Keratinocyte (primary cell): ENCODE measurements around the gene CNPY2. TPM values are rescaled to one million over a fixed set of nuclear protein-coding genes. Genes with fewer than 3 reads are reported as not detected.

ENCODE experiments used
- DNase-seq: peaks from one replicate; pipeline ENCODE4 v3.0.0-alpha.2; 2011; ENCODE audit warnings: low read depth, missing footprints, low spot score
- FAIRE-seq: peaks from 2 replicates; lab custom pipeline; 2011; peaks lifted over from hg19 to GRCh38; lab: Jason Lieb, UNC
- H2AFZ ChIP-seq: 2 replicates; pipeline ENCODE4 v1.6.0; 2012; ENCODE audit warnings: low read length, control low read depth, inconsistent platforms; ENCODE audit not compliant: control insufficient read depth
- H3K27ac ChIP-seq: 2 replicates; pipeline ENCODE4 v1.5.1; 2011; ENCODE audit warnings: low read length; ENCODE audit not compliant: control insufficient read depth, insufficient read depth
- H3K27me3 ChIP-seq: 3 replicates; pipeline ENCODE4 v1.6.0; 2011; ENCODE audit warnings: low read length; ENCODE audit not compliant: control insufficient read depth, insufficient read depth; ENCODE audit errors: extremely low read depth
- H3K36me3 ChIP-seq, 2 experiments: 2 replicates in 1 of 2; 3 replicates in 1 of 2; pipeline ENCODE4 v1.5.1; 2011; ENCODE audit warnings: low read length in 2 of 2, mild to moderate bottlenecking in 1 of 2; ENCODE audit not compliant: control insufficient read depth in 2 of 2, insufficient read depth in 2 of 2; ENCODE audit errors: extremely low read depth in 1 of 2
- H3K4me1 ChIP-seq: 3 replicates; pipeline ENCODE4 v1.5.1; 2011; ENCODE audit warnings: low read length; ENCODE audit not compliant: control insufficient read depth, insufficient read depth; ENCODE audit errors: extremely low read depth
- H3K4me2 ChIP-seq: 3 replicates; pipeline ENCODE4 v1.6.0; 2011; ENCODE audit warnings: low read depth, low read length; ENCODE audit not compliant: control insufficient read depth, insufficient read depth; ENCODE audit errors: extremely low read depth
- H3K4me3 ChIP-seq, 3 experiments: fragments of 200-600 bp in 1 of 3; sonication (generic) in 1 of 3; 2 replicates in 2 of 3; 3 replicates in 1 of 3; pipeline ENCODE4 v1.5.1; 2011 to 2016; ENCODE audit warnings: low read length in 3 of 3, mild to moderate bottlenecking in 3 of 3, control low read depth in 2 of 3, inconsistent platforms in 1 of 3, low read depth in 1 of 3, mixed read lengths in 1 of 3, mixed run types in 1 of 3, moderate library complexity in 1 of 3; ENCODE audit not compliant: control insufficient read depth in 2 of 3, insufficient read depth in 2 of 3; ENCODE audit errors: extremely low read depth in 1 of 3
- H3K79me2 ChIP-seq: 2 replicates; pipeline ENCODE4 v1.6.0; 2012; ENCODE audit warnings: low read length; ENCODE audit not compliant: control insufficient read depth, insufficient read depth
- H3K9ac ChIP-seq: 3 replicates; pipeline ENCODE4 v1.6.0; 2011; ENCODE audit warnings: low read length; ENCODE audit not compliant: control insufficient read depth, insufficient read depth; ENCODE audit errors: extremely low read depth
- H3K9me1 ChIP-seq: 3 replicates; pipeline ENCODE4 v1.6.0; 2011; ENCODE audit warnings: low read length; ENCODE audit not compliant: control insufficient read depth, insufficient read depth; ENCODE audit errors: extremely low read depth
- H3K9me3 ChIP-seq: 2 replicates; pipeline ENCODE4 v1.5.1; 2012; ENCODE audit warnings: low read depth, low read length; ENCODE audit not compliant: control insufficient read depth
- H4K20me1 ChIP-seq: 3 replicates; pipeline ENCODE4 v1.6.0; 2011; ENCODE audit warnings: low read length; ENCODE audit not compliant: control insufficient read depth, insufficient read depth; ENCODE audit errors: extremely low read depth
- EZH2 ChIP-seq: IDR thresholded peaks from one replicate; pipeline ENCODE4 v1.6.1; 2012; ENCODE audit warnings: inconsistent platforms, mild to moderate bottlenecking, low read length, moderate library complexity
- dilution Hi-C: fragments of 300-500 bp; cut with MboI; formaldehyde crosslinking; loops from one replicate; pipeline ENCODE4 v1.7.0; 2020; ENCODE audit warnings: low sequenced_read_pairs; ENCODE audit not compliant: extremely low pct_ligation_motif_present
- polyA plus RNA-seq, 5 experiments: library from polyadenylated mRNA; depleted of rRNA in 3 of 5; stranded (reverse) in 3 of 5; stranded (forward) in 1 of 5; unstranded in 1 of 5; fragments of >200 nt; gene quantifications; 1 replicate in 1 of 5; 2 replicates in 3 of 5; 3 replicates in 1 of 5; pipeline versions ENCODE4 v1.2.1 to v1.2.3, GENCODE V29; 2011 to 2012; ENCODE audit warnings: missing spikeins in 2 of 5, low read depth in 1 of 5, low replicate concordance in 1 of 5
- TF ChIP-seq, protein P1 (sequence below), 3 experiments: IDR thresholded peaks in 1 of 3; conservative IDR thresholded peaks in 1 of 3; optimal IDR thresholded peaks in 1 of 3; 2 replicates in 2 of 3; 3 replicates in 1 of 3; pipeline versions ENCODE3 to v1.5.1; 2011; ENCODE audit warnings: low read length in 3 of 3, mild to moderate bottlenecking in 3 of 3, moderate library complexity in 2 of 3, control low read depth in 1 of 3, inconsistent platforms in 1 of 3; ENCODE audit not compliant: insufficient read depth in 2 of 3; ENCODE audit errors: extremely low read depth in 1 of 3

CNPY2 gene
- polyA plus RNA-seq, 1 donor (not counting 4 experiments of a cell fraction or from before 2014, with no cell fraction given) = 162 TPM

GRCh38 chr12:56299308-56299852 lies 16.4 kb downstream of the CNPY2 start:
- peak; percentile 5 for FAIRE-seq
- H3K4me2 ChIP-seq = peak overlapping the region; percentile 96
- peaks cover 52% of the 10 kb centered on the region for H3K79me2 ChIP-seq
- no peaks in the 10 kb centered on the region for H3K9me1 ChIP-seq
- no peak for DNase-seq
- peaks cover 6 to 11% of the 10 kb centered on the region in 2 experiments for H3K36me3 ChIP-seq
- peaks cover 21% of the 10 kb centered on the region for H3K4me1 ChIP-seq
- H3K9ac ChIP-seq = peak overlapping the region; percentile 96
- no peaks in the 10 kb centered on the region for H3K9me3 ChIP-seq
- no peaks in the 10 kb centered on the region for H4K20me1 ChIP-seq
- H3K27me3 ChIP-seq = no peaks in the 10 kb centered on the region
- peak overlapping the region; percentile 81 to 99 (median 91) for H3K4me3 ChIP-seq
- peak overlapping the region; percentile 85 for H3K27ac ChIP-seq
- H2AFZ ChIP-seq = peak overlapping the region; percentile 65
- TF ChIP-seq EZH2 = no peak
- TF ChIP-seq, protein P1, sequence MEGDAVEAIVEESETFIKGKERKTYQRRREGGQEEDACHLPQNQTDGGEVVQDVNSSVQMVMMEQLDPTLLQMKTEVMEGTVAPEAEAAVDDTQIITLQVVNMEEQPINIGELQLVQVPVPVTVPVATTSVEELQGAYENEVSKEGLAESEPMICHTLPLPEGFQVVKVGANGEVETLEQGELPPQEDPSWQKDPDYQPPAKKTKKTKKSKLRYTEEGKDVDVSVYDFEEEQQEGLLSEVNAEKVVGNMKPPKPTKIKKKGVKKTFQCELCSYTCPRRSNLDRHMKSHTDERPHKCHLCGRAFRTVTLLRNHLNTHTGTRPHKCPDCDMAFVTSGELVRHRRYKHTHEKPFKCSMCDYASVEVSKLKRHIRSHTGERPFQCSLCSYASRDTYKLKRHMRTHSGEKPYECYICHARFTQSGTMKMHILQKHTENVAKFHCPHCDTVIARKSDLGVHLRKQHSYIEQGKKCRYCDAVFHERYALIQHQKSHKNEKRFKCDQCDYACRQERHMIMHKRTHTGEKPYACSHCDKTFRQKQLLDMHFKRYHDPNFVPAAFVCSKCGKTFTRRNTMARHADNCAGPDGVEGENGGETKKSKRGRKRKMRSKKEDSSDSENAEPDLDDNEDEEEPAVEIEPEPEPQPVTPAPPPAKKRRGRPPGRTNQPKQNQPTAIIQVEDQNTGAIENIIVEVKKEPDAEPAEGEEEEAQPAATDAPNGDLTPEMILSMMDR (optimal IDR thresholded peaks at IDR 0.05 in 1 of 3, IDR thresholded peaks at IDR 0.05 in 1 of 3, conservative IDR thresholded peaks at IDR 0.05 in 1 of 3; ENCODE audit: extremely low read depth in 1 of 3, insufficient read depth in 2 of 3, low read length in 3 of 3) = no peak
- dilution Hi-C loops = no loop called here

GRCh38 chr12:56298828-56299227 lies 17.0 kb downstream of the CNPY2 start:
- no peaks in the 10 kb centered on the region for H3K9me3 ChIP-seq
- H3K27me3 ChIP-seq = no peaks in the 10 kb centered on the region
- peak overlapping the region; percentile 81 to 99 (median 91) for H3K4me3 ChIP-seq
- peaks cover 21% of the 10 kb centered on the region for H3K4me1 ChIP-seq
- peaks cover 6 to 11% of the 10 kb centered on the region in 2 experiments for H3K36me3 ChIP-seq
- no peak for FAIRE-seq
- H3K9me1 ChIP-seq = no peaks in the 10 kb centered on the region
- peaks cover 58% of the 10 kb centered on the region for H3K79me2 ChIP-seq
- no peak overlapping the region for H2AFZ ChIP-seq
- dilution Hi-C loops = no loop called here
- no peaks in the 10 kb centered on the region for H4K20me1 ChIP-seq
- H3K27ac ChIP-seq = peak overlapping the region; percentile 85
- H3K9ac ChIP-seq = peak overlapping the region; percentile 96
- DNase-seq = no peak
- H3K4me2 ChIP-seq = peak overlapping the region; percentile 96
- TF ChIP-seq, protein P1 (optimal IDR thresholded peaks at IDR 0.05 in 1 of 3, IDR thresholded peaks at IDR 0.05 in 1 of 3, conservative IDR thresholded peaks at IDR 0.05 in 1 of 3; ENCODE audit: extremely low read depth in 1 of 3, insufficient read depth in 2 of 3, low read length in 3 of 3) = no peak
- TF ChIP-seq EZH2 = no peak
